B cell (primary cell): ENCODE data around the gene AKT3. TPM values are rescaled to one million over a fixed set of nuclear protein-coding genes. Genes with fewer than 3 reads are reported as not detected.

ENCODE experiments used
- ATAC-seq: fragments of 200-7000 bp; cut with Tn5 transposase; one replicate; pipeline ENCODE4 v1.10.0; 2021; ENCODE audit warnings: low read depth, mild to moderate bottlenecking, moderate number of reproducible peaks, moderate library complexity
- CTCF ChIA-PET: fragments of 350-600 bp; sonication (Branson Sonifier 250); formaldehyde crosslinking; loops from one replicate; lab custom pipeline; 2021; ENCODE audit warnings: antibody characterized with exemption, inconsistent platforms; lab: Charles Lee
- POLR2A ChIA-PET: fragments of 350-600 bp; sonication (Branson Sonifier 250); formaldehyde crosslinking; loops from one replicate; lab custom pipeline; 2021; ENCODE audit warnings: antibody characterized with exemption; lab: Charles Lee
- DNase-seq: peaks from one replicate; pipeline ENCODE4 v3.0.0; 2013
- H2AFZ ChIP-seq: 2 replicates; pipeline ENCODE4 v1.6.1; 2012; ENCODE audit warnings: mild to moderate bottlenecking, low read depth, low read length; ENCODE audit not compliant: insufficient read depth, poor library complexity, severe bottlenecking
- H3K27ac ChIP-seq, 2 donors: 1 replicate in 1 of 2; 2 replicates in 1 of 2; pipeline ENCODE4 v1.5.1; 2012 to 2013; ENCODE audit warnings: low read length in 2 of 2, mild to moderate bottlenecking in 2 of 2, moderate library complexity in 1 of 2
- H3K27me3 ChIP-seq, 4 experiments: fragments of 200-600 bp in 1 of 4; sonication (generic) in 1 of 4; replicated peaks in 1 of 4; 1 replicate in 2 of 4; 2 replicates in 2 of 4; pipeline versions ENCODE4 v1.6.1 to v1.7.0; 2013 to 2016; ENCODE audit warnings: low read length in 3 of 4, mild to moderate bottlenecking in 2 of 4, mixed read lengths in 1 of 4, moderate library complexity in 1 of 4; ENCODE audit not compliant: insufficient read depth in 4 of 4, control insufficient read depth in 3 of 4; ENCODE audit errors: control extremely low read depth in 1 of 4
- H3K36me3 ChIP-seq, 2 experiments: replicated peaks in 1 of 2; 1 replicate in 1 of 2; 2 replicates in 1 of 2; pipeline versions ENCODE4 v1.6.1 to v1.7.1; 2013; ENCODE audit warnings: low read length in 1 of 2; ENCODE audit not compliant: insufficient read depth in 2 of 2, control insufficient read depth in 1 of 2; ENCODE audit errors: control extremely low read depth in 1 of 2, extremely low read depth in 1 of 2
- H3K4me1 ChIP-seq, 2 donors: fragments of 200-600 bp in 1 of 2; sonication (generic) in 1 of 2; 1 replicate in 1 of 2; 2 replicates in 1 of 2; pipeline versions ENCODE4 v1.5.1 to v1.6.1; 2013 to 2017; ENCODE audit warnings: low read length in 2 of 2; ENCODE audit not compliant: control insufficient read depth in 2 of 2, insufficient read depth in 2 of 2
- H3K4me2 ChIP-seq: replicated peaks from 2 replicates; pipeline ENCODE3; 2012; ENCODE audit warnings: mild to moderate bottlenecking, low read depth, low read length; ENCODE audit not compliant: poor library complexity, severe bottlenecking
- H3K4me3 ChIP-seq, 5 experiments: fragments of 200-600 bp in 1 of 5; sonication (generic) in 1 of 5; 1 replicate in 3 of 5; 2 replicates in 2 of 5; pipeline versions ENCODE4 v1.5.1 to v1.7.0; 2011 to 2016; ENCODE audit warnings: low read length in 4 of 5, mild to moderate bottlenecking in 4 of 5, low read depth in 2 of 5, control low read depth in 1 of 5, moderate library complexity in 1 of 5; ENCODE audit not compliant: insufficient read depth in 1 of 5; ENCODE audit errors: control extremely low read depth in 1 of 5, extremely low read depth in 1 of 5
- H3K79me2 ChIP-seq: fragments of 200-600 bp; sonication (generic); one replicate; pipeline ENCODE4 v1.6.0; 2016; ENCODE audit warnings: low read length; ENCODE audit not compliant: control insufficient read depth, insufficient read depth
- H3K9ac ChIP-seq: fragments of 200-600 bp; sonication (generic); 2 replicates; pipeline ENCODE4 v1.6.1; 2017; ENCODE audit warnings: mild to moderate bottlenecking, low read length, moderate library complexity
- H3K9me3 ChIP-seq, 3 donors: one replicate each; pipeline versions ENCODE4 v1.6.1 to v1.7.1; 2013; ENCODE audit warnings: low read length in 2 of 3; ENCODE audit not compliant: control insufficient read depth in 2 of 3, insufficient read depth in 1 of 3; ENCODE audit errors: control extremely low read depth in 1 of 3
- H4K20me1 ChIP-seq: 2 replicates; pipeline ENCODE4 v1.6.0; 2012; ENCODE audit warnings: mild to moderate bottlenecking, low read length; ENCODE audit not compliant: insufficient read depth, control insufficient read depth, poor library complexity, severe bottlenecking
- H3K27ac Mint-ChIP-seq: one replicate; pipeline ENCODE4 v1.8.0; 2021; ENCODE audit warnings: mixed read lengths
- H3K27me3 Mint-ChIP-seq: one replicate; pipeline ENCODE4 v1.8.0; 2021; ENCODE audit warnings: mixed read lengths
- H3K4me1 Mint-ChIP-seq: one replicate; pipeline ENCODE4 v1.8.0; 2021; ENCODE audit warnings: mixed read lengths
- H3K4me3 Mint-ChIP-seq: one replicate; pipeline ENCODE4 v1.8.0; 2021; ENCODE audit warnings: mixed read lengths
- H3K9me3 Mint-ChIP-seq: one replicate; pipeline ENCODE4 v1.8.0; 2022; ENCODE audit warnings: mixed read lengths; ENCODE audit not compliant: insufficient read depth
- CTCF ChIP-seq: fragments of 200-600 bp; IDR thresholded peaks from one replicate; pipeline ENCODE4 v1.8.0; 2022; ENCODE audit warnings: antibody characterized with exemption, mild to moderate bottlenecking
- EZH2 ChIP-seq: IDR thresholded peaks from 2 replicates; pipeline ENCODE4 v1.6.1; 2012; ENCODE audit warnings: borderline replicate concordance, low read depth, mild to moderate bottlenecking, moderate library complexity, low read length; ENCODE audit not compliant: insufficient read depth, poor library complexity, severe bottlenecking
- WGBS: methylation state at CpG from one replicate; pipeline ENCODE4 v1.1.5; 2013; ENCODE audit warnings: missing lambda C conversion rate; ENCODE audit not compliant: insufficient coverage; 5-methylcytosine and 5-hydroxymethylcytosine counted together
- intact Hi-C: fragments of 100-400 bp; cut with micrococcal nuclease; formaldehyde crosslinking; loops from one replicate; pipeline ENCODE4 v1.10.0; 2022
- polyA plus RNA-seq: library from polyadenylated mRNA; depleted of rRNA; stranded (reverse); fragments of >200 nt; gene quantifications from 2 replicates; pipeline ENCODE4 v1.2.3, GENCODE V29; 2012
- total RNA-seq, 2 donors: library from RNA; stranded (reverse); fragments of 120-200 nt in 1 of 2; gene quantifications; 1 replicate in 1 of 2; 2 replicates in 1 of 2; pipeline versions ENCODE4 v1.2.3 to v1.2.4, GENCODE V29; 2013 to 2022

The AKT3 gene
- total and polyA plus RNA-seq, 2 donors (not counting 1 experiment from before 2014, with no cell fraction given) = 4.4 to 148 TPM

- intact Hi-C loops = loop anchor here (1.0 to 10.0 kb wide), 5 partner anchors 16 to 325 kb away; partner anchors contain the start of gene ZBTB18
- no peaks in the 10 kb centered on the region for H3K27me3 ChIP-seq
- no peaks in the 10 kb centered on the region for H3K27me3 Mint-ChIP-seq
- H3K27ac ChIP-seq = peak overlapping the region; percentile 47 to 78
- peaks cover 14% of the 10 kb centered on the region for H3K79me2 ChIP-seq
- H3K36me3 ChIP-seq = peaks cover 0 to 4% of the 10 kb centered on the region in 2 experiments
- no peak overlapping the region for H3K9ac ChIP-seq
- H3K4me1 Mint-ChIP-seq = peaks cover 62% of the 10 kb centered on the region
- H3K9me3 ChIP-seq = peaks cover 1 to 16% (median 7%) of the 10 kb centered on the region in 3 donors
- no peak for TF ChIP-seq EZH2
- TF ChIP-seq CTCF = no peak
- no peak overlapping the region for H3K4me3 ChIP-seq
- no peak overlapping the region for H2AFZ ChIP-seq
- H4K20me1 ChIP-seq = no peaks in the 10 kb centered on the region
- WGBS = no CpG with 5 or more reads among the region's 2 CpGs
- no peak overlapping the region for H3K4me3 Mint-ChIP-seq
- POLR2A ChIA-PET = interaction anchor here (0.6 kb wide), 2 partner anchors 204 to 321 kb away, joined by 3 to 5 read pairs; no protein-coding TSS in a partner anchor
- peak; percentile 42 for ATAC-seq
- DNase-seq = peak; percentile 16
- CTCF ChIA-PET = interaction anchor here (1.0 kb wide), 1 partner anchor 16 kb away, joined by 3 read pairs; no protein-coding TSS in a partner anchor
- peak overlapping the region; percentile 76 for H3K27ac Mint-ChIP-seq
- H3K4me1 ChIP-seq = peaks cover 30 to 35% of the 10 kb centered on the region in 2 donors
- no peaks in the 10 kb centered on the region for H3K9me3 Mint-ChIP-seq
- H3K4me2 ChIP-seq = peak overlapping the region; percentile 58
Observed at GRCh38 chr1:243726806-243727502, 123.1 kb downstream of the AKT3 start.

- Histone ChIP-seq H3K4me3 (no peak overlapping the region), H3K9me3 (peaks cover 1 to 15% (median 7%) of the 10 kb centered on the region in 3 donors), H4K20me1 (no peaks in the 10 kb centered on the region), H2AFZ (no peak overlapping the region), H3K36me3 (peaks cover 0 to 4% of the 10 kb centered on the region in 2 experiments), H3K27me3 (no peaks in the 10 kb centered on the region), H3K9ac (no peak overlapping the region), H3K4me2 (no peak overlapping the region), H3K79me2 (peaks cover 14% of the 10 kb centered on the region), H3K4me1 (peaks cover 30 to 35% of the 10 kb centered on the region in 2 donors), H3K27ac (no peak overlapping the region)
- peaks cover 58% of the 10 kb centered on the region for H3K4me1 Mint-ChIP-seq
- no peaks in the 10 kb centered on the region for H3K9me3 Mint-ChIP-seq
- TF ChIP-seq EZH2 (no peak), CTCF (no peak)
- H3K27me3 Mint-ChIP-seq = no peaks in the 10 kb centered on the region
- DNase-seq (no peak), ATAC-seq (no peak)
- no CpG with 5 or more reads among the region's 3 CpGs for WGBS
- POLR2A ChIA-PET = no interaction called here
- intact Hi-C loops = loop anchor here (2.0 to 10.0 kb wide), 4 partner anchors 15 to 326 kb away; partner anchors contain the start of gene ZBTB18
- H3K4me3 Mint-ChIP-seq = no peak overlapping the region
- CTCF ChIA-PET = no interaction called here
- no peak overlapping the region for H3K27ac Mint-ChIP-seq
Observed at GRCh38 chr1:243725846-243726245, 124.2 kb downstream of the AKT3 start.
